Stimulated activated CD8-positive, alpha-beta memory T cell treated with anti-CD3 and anti-CD28 coated beads, Interleukin-4, amount 100 ng/mL, for 24 hours (primary cell): ENCODE results near the gene ECE1.
"Not testable (repeated sequence)": the region's sequence is repeated elsewhere in the genome, so short reads cannot be mapped to it uniquely, and the experiment has no call there.

ENCODE experiments used
- DNase-seq: peaks from one replicate; pipeline ENCODE4 v3.0.0-alpha.2; 2020; ENCODE audit warnings: low read depth

ECE1 gene

DNA sequence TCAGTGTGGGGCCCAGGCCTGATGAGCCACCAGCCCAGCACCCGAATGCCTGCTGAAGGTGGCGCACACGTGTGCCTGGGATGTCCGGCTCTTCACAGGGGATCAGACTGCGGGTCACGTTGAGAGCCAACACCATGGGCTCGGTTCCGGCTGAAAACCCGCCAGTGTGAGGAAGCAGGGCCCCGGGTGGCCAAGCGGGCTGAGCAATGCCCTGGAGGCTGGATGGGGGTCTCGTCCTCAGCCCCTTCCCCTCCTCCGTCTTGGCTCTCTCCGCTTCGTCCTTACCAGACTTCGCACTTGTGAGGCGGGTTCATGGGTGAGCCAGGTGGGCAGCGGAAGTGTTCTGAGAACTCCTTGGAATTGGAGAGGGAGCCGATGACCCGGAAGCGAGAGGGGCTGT lies 70.6 kb downstream of the ECE1 start:
- DNase-seq = no peak

DNA sequence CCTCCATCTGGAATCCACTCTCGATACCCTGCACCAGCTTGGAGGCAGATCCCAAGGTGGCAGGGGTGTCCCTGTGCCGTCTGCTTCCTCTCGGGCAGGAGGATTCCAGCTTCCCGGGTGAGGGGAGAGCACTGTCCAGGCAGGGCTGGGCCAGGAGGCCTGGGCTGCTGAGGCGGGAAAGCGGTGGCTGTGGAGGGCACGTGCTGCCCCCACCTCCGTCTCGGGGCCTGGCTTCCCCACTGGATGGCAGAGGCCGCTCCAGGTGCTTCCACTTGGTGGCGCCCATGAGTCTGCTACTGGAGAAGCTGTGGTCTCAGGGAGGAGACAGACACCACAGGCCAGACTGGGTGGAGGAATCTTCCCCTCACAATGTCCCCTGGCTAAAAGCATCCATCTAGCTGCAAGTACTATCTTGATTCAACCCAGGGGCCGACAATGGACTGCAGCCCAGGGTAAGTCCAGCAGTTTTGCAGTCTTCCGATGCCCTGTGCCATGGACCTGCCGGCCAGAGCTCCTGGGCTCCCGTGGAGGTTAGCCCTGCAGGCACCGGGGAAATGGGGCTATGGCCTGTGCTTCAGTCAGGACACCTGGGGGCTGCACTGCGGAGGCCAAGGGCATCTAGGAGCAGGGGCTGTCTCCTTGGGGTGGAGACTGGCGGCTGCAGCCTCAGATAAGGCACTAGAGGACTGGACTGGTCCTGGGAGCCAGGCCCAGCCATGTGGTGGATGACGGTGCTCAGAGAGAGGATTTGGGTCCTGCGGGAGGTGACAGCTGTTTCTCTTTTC lies 72.3 kb downstream of the ECE1 start:
- peak; percentile 17 for DNase-seq

DNA sequence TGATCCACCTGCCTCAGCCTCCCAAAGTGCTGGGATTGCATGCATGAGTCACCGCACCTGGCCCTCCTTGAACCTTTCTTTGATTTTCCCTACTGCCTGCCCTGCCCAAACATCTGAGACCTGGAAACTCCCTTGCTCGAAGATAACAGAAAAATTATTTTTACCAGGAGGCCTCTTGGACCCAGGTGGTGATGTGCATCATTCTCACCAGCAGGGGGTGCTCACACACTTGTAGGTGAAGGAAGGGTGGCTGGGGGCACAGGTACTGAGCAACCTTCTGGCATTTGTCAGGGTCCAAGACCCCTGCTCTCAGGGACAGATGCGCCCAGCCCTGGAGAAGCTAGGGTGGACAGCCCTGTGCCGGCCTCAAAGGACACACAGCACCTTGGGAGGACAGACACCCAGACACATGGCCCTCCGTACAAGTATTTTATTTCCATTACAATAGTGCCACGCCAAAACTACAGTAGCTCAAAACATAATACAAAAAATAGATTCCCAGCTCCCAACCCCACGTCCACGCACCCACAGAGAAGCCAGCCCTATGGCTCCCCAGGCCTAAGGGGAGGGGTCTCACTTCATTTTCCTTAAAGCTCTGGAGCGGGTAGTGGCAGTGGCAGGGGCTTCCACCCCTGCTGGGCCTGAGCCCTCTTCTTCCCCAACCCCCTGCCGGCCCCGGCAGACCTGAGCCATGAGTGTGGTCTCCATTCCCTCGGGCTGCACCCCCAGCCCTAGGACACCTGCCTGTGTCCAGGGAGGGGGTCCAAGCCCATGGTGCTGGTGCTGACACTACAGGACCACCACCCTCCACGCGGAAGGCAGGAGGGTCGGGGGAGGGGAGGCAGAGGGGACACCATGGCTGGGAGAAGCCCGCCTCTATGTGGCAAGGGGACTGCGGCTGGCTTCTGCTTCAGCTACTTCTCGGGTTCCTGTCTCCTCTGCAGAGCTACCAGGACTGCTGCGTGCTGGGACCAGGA lies 73.1 kb downstream of the ECE1 start:
- peak; percentile 55 for DNase-seq

DNA sequence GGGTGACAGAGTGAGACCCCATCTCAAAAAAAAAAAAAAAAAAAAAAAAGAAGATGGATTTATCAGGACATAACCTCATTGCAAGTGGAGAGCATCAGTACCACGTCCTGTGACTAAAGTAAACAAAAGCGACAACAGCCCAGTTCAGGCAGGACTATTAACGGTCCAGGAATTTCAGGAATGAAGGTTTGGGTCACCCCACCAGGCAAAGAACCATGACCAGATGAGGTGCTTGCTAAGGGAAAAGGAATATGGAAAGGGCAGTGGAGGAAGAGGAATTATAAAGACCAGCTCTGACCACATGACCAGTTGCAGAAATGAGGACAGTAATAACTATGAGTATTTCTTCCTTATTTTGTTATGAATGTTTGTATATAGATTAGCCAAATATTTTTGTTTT lies 78.1 kb downstream of the ECE1 start:
- DNase-seq = no peak

DNA sequence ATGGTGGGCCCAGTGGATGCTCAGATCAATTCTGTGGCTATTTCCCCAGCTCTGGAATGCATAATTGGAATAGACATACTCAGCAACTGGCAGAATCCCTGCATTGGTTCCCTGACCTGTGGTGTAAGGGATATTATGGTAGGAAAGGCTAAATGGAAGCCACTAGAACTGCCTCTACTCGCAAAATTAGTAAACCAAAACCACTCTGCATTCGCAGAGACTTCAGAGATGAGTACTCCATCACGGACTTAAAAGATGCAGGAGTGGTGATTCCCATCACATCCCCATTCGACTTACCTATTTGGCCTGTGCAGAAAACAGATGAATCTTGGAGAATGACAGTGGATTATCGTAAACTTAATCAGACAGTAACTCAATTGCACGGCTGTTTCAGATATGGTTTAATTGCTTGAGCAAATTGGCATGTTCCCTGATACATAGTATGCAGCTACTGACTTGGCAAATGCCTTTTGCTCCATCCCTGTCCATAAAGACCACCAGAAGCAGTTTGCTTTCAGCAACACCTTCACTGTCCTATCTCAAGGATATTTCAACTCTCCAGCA lies 82.0 kb downstream of the ECE1 start:
- not testable (repeated sequence) for DNase-seq

DNA sequence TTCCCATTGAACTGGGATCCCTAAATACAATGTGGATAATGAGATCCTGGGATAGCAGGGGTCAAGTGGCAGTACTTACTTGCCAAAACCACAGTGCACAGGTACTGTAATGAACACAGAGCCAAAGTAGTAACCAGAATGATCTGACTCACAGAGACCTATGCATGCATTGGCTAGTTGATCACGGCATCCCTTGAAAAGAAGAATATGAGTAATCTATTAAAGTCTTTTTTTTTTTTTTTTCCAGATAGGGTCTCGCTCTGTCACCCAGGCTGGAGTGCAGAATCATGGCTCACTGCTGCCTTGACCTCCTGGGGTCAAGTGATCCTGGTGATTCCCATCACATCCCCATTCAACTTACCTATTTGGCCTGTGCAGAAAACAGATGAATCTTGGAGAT lies 84.1 kb downstream of the ECE1 start:
- no peak for DNase-seq

DNA sequence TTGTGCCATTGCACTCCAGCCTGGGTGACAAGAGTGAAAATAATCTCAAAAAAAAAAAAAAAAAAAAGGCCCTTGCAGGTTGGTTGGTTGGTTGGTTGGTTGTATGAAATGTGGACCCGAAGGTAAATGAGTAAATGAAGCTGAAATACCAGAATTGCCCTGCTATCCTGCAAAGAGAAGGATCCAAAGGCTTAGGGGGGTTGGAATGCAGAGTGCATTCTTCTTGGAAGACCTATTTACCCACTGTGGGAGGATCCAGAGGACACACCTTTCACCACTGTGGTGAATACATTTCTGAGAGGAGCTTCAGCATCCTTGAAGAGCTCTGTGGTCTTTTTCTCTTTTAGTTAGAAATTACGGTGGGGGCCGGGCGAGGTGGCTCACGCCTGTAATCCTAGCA lies 84.8 kb downstream of the ECE1 start:
- DNase-seq = no peak

DNA sequence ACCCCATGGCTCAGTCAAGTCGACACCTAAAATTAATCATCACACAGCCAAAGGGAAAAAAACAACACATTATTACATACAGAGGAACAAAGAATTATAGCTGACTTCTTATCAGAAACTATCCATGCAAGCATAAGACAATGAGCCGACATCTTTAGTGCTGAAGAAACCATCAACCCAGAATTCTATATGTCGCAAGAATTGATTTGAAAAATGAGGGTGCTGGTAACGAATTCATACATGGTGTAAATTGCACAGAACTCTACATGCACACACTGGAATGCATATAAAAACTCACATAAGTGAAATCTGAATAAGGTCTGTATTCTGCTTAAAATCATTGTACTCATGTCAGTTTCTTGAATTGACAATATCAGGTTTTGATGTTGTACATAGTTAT lies 88.6 kb downstream of the ECE1 start:
- DNase-seq = no peak

DNA sequence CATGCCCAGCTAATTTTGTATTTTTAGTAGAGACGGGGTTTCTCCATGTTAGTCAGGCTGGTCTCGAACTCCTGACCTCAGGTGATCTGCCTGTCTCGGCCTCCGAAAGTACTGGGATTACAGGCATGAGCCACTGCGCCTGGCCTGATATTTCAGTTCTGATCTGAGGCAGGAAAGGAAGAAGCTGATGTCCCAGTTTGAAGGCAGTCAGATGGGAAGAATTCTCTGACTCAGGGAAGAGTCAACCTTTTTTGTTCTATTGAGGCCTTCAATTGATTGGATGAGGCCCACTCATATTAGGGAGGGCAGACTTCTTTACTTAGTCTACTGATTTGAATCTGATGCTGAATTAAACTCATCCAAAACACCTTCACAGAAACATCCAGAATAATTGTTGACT lies 89.0 kb downstream of the ECE1 start:
- DNase-seq = not testable (repeated sequence)

DNA sequence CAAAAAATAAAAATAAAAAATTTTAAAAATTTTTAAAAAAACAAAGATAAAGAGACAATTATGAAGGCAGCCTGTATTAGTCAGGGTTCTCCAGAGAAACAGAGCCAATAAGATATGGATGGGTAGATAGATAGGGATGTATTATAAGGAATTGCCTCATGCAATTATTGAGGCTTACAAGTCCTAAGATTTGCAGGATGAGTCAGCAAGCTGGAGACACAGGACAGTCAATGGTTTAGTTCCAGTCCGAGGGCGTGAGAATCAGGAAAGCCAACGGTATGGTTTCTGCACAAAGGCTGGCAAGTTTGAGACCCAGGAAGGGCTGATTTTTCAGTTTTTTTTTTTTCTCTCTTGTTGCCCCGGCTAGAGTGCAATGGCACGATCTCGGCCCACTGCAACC lies 89.5 kb downstream of the ECE1 start:
- no peak for DNase-seq

DNA sequence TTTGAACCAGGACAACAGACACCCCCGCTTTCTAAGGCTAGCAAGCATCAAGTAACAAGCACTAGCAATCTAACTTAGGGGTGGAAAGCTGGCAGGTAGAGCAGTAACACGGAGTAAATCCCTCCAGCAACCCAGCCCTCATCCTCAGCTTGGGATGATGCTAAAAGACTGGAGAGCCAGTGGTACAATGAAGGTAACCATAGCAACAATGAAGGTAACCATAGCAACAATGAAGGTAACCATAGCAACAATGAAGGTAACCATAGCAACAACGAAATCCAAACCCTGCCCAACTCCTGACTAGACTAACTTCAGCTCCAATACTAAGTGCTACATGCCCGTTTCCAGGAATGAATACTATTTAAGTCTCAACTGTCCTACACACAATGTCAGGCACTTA lies 91.3 kb downstream of the ECE1 start:
- no peak for DNase-seq

DNA sequence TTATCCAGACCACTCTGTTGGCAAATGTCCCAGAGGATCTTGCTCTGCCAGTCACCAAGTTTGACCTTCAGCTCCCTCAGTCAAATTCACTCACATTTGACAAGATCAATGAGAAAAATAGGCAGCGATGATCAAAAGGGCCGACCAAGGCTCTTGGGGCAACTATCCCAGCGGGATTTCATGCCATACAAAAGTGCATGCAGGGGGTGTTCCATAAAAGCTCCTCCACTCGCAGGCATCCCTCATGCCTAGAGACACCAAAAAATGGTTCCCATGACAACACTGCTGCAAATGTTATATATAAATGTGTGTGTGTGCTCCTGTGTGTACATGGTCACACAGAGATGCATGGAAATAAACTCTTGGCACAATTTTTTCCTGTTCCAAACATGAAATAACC lies 97.4 kb downstream of the ECE1 start:
- no peak for DNase-seq

DNA sequence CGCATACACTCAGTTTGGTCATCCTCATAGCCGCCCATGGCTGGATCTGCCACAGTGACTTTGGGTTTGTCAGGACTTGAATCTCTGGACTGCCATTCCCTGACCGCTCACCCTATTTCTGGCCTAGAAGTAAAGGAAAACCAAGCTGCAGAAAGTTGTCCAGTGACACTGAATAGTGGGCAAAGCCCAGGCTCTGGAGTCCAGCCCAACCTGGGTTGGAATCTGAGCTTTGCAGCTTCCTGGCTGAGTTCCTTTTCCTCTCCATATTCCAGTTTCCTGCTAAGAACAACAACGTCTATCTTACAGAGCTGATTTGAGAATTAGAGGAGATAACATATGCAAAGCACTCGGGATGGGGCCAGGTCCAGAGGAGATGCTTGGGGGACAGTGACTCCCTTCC lies 98.0 kb downstream of the ECE1 start:
- DNase-seq = no peak

DNA sequence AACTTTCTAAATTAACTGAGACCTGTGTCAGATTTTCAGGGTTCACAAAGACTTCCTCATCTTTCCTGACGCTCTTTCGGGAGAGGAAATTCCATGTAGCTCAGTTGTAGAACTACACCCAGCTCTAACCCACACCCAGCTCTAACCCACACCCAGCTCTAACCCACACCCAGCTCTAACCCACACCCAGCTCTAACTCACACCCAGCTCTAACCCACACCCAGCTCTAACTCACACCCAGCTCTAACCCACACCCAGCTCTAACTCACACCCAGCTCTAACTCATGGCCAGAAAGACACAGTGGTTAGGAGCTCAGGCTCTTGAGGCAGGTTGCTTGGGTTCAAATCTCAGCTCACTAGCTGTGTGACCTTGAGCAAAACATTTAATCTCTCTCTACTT lies 99.5 kb downstream of the ECE1 start:
- DNase-seq = not testable (repeated sequence)

DNA sequence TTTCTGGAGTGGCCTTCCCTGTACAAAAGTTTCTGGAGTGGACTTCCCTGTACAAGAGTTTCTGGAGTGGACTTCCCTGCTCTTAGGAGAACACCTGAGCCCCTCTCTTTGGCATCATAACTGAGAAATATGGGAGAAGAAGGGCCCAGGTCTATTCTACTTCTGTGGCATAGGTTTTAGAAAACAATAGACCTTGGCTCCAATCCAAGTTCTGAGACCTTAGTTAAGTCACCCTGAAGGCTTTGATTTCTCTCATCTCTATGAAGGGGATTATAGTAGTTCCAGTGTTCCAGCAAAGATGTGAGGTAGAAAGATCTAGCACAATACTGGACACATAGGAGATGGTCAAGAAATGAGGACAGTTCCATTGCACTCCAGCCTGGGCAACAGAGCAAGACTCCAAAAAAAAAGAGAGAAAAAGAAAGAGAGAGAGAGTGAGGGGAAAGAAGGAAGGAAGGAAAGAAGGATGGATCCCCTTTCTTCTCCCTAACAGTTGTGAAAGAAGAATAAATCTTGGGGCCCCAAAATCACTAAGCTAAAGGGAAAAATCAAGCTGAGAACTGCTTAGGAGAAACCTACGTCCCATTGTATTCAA lies 100.3 kb downstream of the ECE1 start:
- DNase-seq = no peak

DNA sequence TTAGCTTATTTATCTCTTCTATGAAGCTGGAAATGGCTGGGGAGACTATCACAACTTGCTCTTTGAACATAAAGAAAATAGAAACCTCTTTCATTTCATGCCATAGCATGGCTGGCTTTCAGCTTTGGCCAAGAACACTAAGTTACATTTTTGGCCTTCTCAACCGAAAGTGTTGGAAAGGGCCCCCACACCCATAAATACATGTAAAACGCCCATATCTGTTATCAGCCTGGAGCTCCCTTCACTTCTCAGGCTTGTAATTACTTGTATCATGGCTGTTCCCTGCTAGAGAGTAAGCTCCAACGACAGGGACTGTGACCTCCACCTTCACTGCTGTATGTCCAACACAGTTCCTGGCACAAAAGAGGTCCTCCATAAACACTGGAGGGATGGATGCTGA lies 100.8 kb downstream of the ECE1 start:
- DNase-seq = no peak

DNA sequence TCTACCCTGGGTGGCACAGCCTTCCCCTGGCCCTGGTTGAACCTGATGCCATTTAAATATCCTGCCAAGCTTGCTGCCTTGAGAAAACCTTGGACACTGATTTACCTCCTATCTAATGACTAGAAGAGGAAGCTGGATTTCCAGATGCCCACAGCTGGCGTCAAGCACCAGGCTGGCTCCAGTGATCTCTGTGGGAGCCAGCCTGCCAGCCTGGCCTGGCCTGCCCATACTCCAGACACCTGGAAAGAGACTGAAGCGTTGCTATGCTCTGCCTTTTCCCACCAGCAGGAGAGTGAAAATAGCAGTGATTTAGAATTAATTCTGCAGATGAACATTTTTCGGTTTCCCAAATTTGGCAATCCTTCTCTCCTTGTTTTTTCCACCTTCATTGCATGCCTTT lies 102.0 kb downstream of the ECE1 start:
- no peak for DNase-seq

DNA sequence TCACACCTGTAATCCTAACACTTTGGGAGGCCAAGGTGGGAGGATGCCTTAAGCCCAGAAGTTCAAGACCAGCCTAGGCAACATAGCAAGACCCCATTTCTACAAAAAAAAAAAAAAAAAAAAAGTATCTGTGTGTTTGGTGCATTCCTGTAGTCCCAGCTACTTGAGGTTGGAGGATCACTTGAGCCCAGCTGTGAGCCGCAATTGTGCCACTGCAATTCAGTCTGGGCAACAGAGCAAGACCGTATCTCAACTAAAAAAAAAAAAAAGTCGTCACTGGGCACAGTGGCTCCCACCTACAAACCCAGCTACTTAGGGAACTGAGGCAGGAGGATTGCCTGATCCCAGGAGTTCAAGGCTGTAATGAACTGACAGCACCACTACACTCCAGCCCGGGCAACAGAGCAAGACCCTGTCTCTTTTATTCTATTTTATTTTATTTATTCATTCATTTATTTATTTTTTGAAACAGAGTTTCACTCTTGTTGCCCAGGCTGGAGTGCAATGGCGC lies 105.0 kb downstream of the ECE1 start:
- DNase-seq = no peak

DNA sequence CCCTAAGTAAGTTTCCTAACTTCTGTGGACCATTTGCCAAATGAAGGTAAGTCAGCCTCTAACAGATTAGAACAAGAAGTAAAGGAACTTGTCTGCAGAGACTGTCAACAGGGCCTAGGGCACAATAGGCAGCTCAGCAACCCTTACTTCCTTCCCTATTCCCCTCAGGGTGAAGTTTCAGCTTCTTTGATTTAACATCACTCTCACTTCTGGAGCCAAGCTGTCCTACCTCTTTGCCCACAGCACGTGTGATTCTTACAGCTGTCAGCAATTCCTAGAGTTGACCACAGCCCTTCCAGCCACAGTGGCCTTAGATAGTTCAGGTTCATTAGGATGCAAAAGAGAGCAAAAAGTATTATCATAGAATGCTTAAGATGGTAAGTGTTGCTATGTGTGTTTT lies 106.0 kb downstream of the ECE1 start:
- DNase-seq = no peak

DNA sequence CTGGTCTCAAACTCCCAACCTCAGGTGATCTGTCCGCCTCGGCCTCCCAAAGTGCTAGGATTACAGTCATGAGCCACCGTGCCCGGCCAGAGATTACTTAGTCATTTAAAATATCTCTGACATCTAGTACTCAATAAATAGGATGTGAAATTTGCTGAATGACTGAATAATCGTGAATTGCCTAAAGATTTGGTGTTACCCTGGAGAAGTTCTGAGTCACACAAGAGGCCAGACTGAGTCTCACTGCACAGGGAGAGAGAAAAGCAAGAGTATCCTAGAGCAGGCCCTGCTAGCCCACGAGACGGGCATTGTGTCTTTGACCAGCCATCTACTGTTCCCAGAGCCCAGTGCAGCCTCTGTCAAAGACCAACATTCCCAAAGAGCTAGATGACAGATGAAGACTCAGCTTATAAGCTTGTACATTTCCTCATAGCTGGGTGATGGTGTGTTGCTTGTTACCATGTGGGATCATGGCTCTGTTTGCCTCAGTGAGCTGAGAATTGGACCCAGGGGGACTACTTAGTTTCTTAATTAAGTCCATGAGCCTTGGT lies 108.0 kb downstream of the ECE1 start:
- no peak for DNase-seq

DNA sequence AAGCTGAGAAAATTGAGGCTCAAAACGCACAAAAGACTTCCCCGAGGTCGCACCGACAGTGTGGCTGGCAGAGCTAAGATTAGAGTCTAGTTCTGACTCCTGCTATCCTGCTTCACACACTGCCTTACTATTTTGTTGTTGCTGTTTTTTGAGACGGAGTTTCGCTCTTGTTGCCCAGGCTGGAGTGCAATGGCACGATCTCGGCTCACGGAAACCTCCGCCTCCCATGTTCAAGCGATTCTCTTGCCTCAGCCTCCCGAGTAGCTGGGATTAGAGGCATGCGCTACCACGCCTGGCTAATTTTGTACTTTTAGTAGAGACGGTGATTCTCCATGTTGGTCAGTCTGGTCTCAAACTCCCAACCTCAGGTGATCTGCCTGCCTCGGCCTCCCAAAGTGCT lies 112.0 kb downstream of the ECE1 start:
- DNase-seq = not testable (repeated sequence)
